Heart right ventricle (tissue), 16 donors: ENCODE data around the gene MATCAP1. TPM values are rescaled to one million over a fixed set of nuclear protein-coding genes. Genes with fewer than 3 reads are reported as not detected.

Experiments used
- ATAC-seq, 8 donors: fragments of 200-7000 bp; cut with Tn5 transposase; one replicate each; pipeline ENCODE4 v1.9.1; 2020; ENCODE audit warnings: mild to moderate bottlenecking in 8 of 8, moderate library complexity in 8 of 8, moderate number of reproducible peaks in 1 of 8
- DNase-seq, 2 donors: peaks; one replicate each; pipeline ENCODE4 v3.0.0-alpha.2; 2020
- H3K27ac ChIP-seq, 10 donors: fragments of 200-600 bp; sonication (generic) in 2 of 10; one replicate each; pipeline versions ENCODE4 v1.5.0 to v1.8.0; 2020 to 2022; ENCODE audit warnings: mild to moderate bottlenecking in 3 of 10
- H3K27me3 ChIP-seq, 7 donors: fragments of 200-600 bp; one replicate each; pipeline ENCODE4 v1.8.0; 2021 to 2022; ENCODE audit warnings: mild to moderate bottlenecking in 2 of 7
- H3K36me3 ChIP-seq, 9 donors: fragments of 200-600 bp; sonication (generic) in 1 of 9; one replicate each; pipeline versions ENCODE4 v1.5.0 to v1.8.0; 2020 to 2022; ENCODE audit warnings: mild to moderate bottlenecking in 2 of 9
- H3K4me1 ChIP-seq, 9 donors: fragments of 200-600 bp; sonication (generic) in 1 of 9; one replicate each; pipeline versions ENCODE4 v1.5.0 to v1.8.0; 2020 to 2022; ENCODE audit warnings: mild to moderate bottlenecking in 4 of 9
- H3K4me3 ChIP-seq, 10 donors: fragments of 200-600 bp; sonication (generic) in 2 of 10; one replicate each; pipeline versions ENCODE4 v1.5.0 to v1.8.0; 2020 to 2022; ENCODE audit warnings: mild to moderate bottlenecking in 7 of 10, moderate library complexity in 2 of 10
- H3K9me3 ChIP-seq, 11 donors: fragments of 200-600 bp in 10 of 11; sonication (generic) in 2 of 11; one replicate each; pipeline versions ENCODE4 v1.5.0 to v1.8.0; 2013 to 2022; ENCODE audit warnings: mild to moderate bottlenecking in 2 of 11, control low read depth in 1 of 11, moderate library complexity in 1 of 11
- CTCF ChIP-seq, 9 donors: fragments of 200-600 bp; sonication (generic) in 2 of 9; IDR thresholded peaks; one replicate each; pipeline versions ENCODE4 v1.5.0 to v1.8.0; 2021 to 2022; ENCODE audit warnings: antibody characterized with exemption in 9 of 9, mild to moderate bottlenecking in 5 of 9, moderate library complexity in 1 of 9
- WGBS, 2 donors: extraction: QIAGEN DNeasy Blood & Tissue Kit; methylation state at CpG; one replicate each; pipeline ENCODE4 v1.1.7; 2013; ENCODE audit warnings: inconsistent platforms in 1 of 2; 5-methylcytosine and 5-hydroxymethylcytosine counted together
- intact Hi-C, 10 donors: fragments of 100-400 bp; cut with DNase I; formaldehyde crosslinking; loops; one replicate each; pipeline versions ENCODE4 v1.11.1 to v1.14.2; 2022
- long read RNA-seq, 3 donors: library from polyadenylated mRNA; unstranded; transcript quantifications; one replicate each; pipeline ENCODE4 v2.0.0, GENCODE V29; 2020 to 2021
- polyA plus RNA-seq, 2 donors: library from polyadenylated mRNA; stranded (reverse); fragments of 200-250 nt; gene quantifications; one replicate each; pipeline ENCODE4 v1.2.3, GENCODE V29; 2013
- total RNA-seq, 10 donors: library from RNA; stranded (reverse); fragmentation: NEBNext Ultra II Directional in 3 of 10; extraction: Animal tissue kit (Norgen Biotek cat#: 25700) in 3 of 10; gene quantifications; one replicate each; pipeline versions ENCODE4 v1.2.1 to v1.2.4, GENCODE V29; 2021 to 2023
- donor health status: Arrhythmogenic right ventricular cardiomyopathy.
- donor health status: ischemic (EF 13 %, LVEDD 7.1; RV severe dilation, severe dysfunction).
- donor health status: healthy with polysubstance abuse.
- donor health status: DM: no; HTN: yes; CAD: no.
- donor health status: DM: no; HTN: no; CAD: no.
- donor health status: ischemic (EF 25% LVEDD 6.9; RV normal size, moderate dysfunction).
- donor health status: ischemic (EF 25% LVEDD 5.7; RV mildly dilated, moderate dysfunction).
- donor health status: healthy.
- donor health status: DM: yes; HTN: yes; CAD: no.
- donor health status: Ischemic cardiomyopathy.
- donor health status: ischemic (EF 35%, LVEDD 5.7; RV mildly dilated, moderate dysfunction).
- donor health status: nonischemic (EF 11% LVEDD 7.7; RV severe dilation, severe dysfunction).
- donor health status: DM: yes; HTN: yes; CAD: no.
- donor health status: PGD.
- donor health status: ischemic (EF 29% LVEDD 5.4; RV normal size, mild dysfunction).
- donor health status: nonischemic (EF 23%, LVEDD 6.1; RV moderate dilation, normal function).

Gene MATCAP1
- total RNA-seq (10 to 100 TPM in 9 of 10 donors, 1 to 10 TPM in 1; 8.0 to 15.2 (median 12.1) TPM), polyA plus RNA-seq (10 to 100 TPM; 13.0 to 30.9 TPM)
- long read RNA-seq, donor 1, partial matches to known transcripts: 0 of 7 reads
- long read RNA-seq, donor 1, other reads (novel, unspliced or antisense): 4 of 7 reads
- long read RNA-seq, donor 2, partial matches to known transcripts: 0 of 12 reads
- long read RNA-seq, donor 2, other reads (novel, unspliced or antisense): 6 of 12 reads
- long read RNA-seq, donor 3, partial matches to known transcripts: 1 of 9 reads
- long read RNA-seq, donor 3, other reads (novel, unspliced or antisense): 5 of 9 reads

- Histone ChIP-seq H3K36me3 (peaks cover 0 to 3% (median 0%) of the 10 kb centered on the region in 9 donors), H3K9me3 (no peaks in the 10 kb centered on the region), H3K27me3 (peaks cover 0 to 3% (median 0%) of the 10 kb centered on the region in 7 donors), H3K4me3 (peak within 1 kb of the TSS; percentile 39 to 84 (median 72)), H3K27ac (peak within 1 kb of the TSS; percentile 89 to 99 (median 97)), H3K4me1 (peaks cover 12 to 49% (median 31%) of the 10 kb centered on the region in 9 donors)
- DNase-seq: peak; percentile 94 to 97
- intact Hi-C loops: loop anchor here in 8 of 10 donors (2.0 to 10.0 kb wide), 6 partner anchors 23 to 229 kb away; partner anchors contain the start of genes B3GNT9 (in 1 of the 8), FHOD1 (in 1 of the 8) and SLC9A5 (in 1 of the 8)
- 0% methylated on average over 77 of the region's 77 CpGs for WGBS, 2 donors
- peak; percentile 94 to 96 (median 95) for ATAC-seq
- TF ChIP-seq CTCF (IDR thresholded peaks at IDR 0.05): no peak
Observed at GRCh38 chr16:67183627-67184452, at the start of gene MATCAP1. TSS of gene MATCAP1 (minus strand) at chr16:67183963. CDS start at chr16:67180610, 3,353 bp downstream.

GRCh38 chr16:67230809-67231660, 47.3 kb upstream of the MATCAP1 start:
- intact Hi-C loops: no loop called here
- Histone ChIP-seq H3K9me3 (no peaks in the 10 kb centered on the region), H3K27me3 (no peaks in the 10 kb centered on the region), H3K4me1 (peaks cover 5 to 19% (median 14%) of the 10 kb centered on the region in 9 donors), H3K4me3 (no peak overlapping the region), H3K27ac (no peak overlapping the region), H3K36me3 (peaks cover 3 to 82% (median 56%) of the 10 kb centered on the region in 9 donors)
- no peak for TF ChIP-seq CTCF (IDR thresholded peaks at IDR 0.05)
- 88% methylated on average over 12 of the region's 12 CpGs for WGBS, 2 donors
- ATAC-seq (no peak), DNase-seq (no peak)

GRCh38 chr16:67229906-67230808, 46.4 kb upstream of the MATCAP1 start:
- no peak for ATAC-seq
- TF ChIP-seq CTCF (IDR thresholded peaks at IDR 0.05): no peak
- intact Hi-C loops: loop anchor here in 2 of 10 donors (5.0 kb wide), 1 partner anchor 38 kb away; the partner anchor contains the start of genes E2F4 (in 2 of the 2) and EXOC3L1 (in 2 of the 2)
- Histone ChIP-seq H3K9me3 (no peaks in the 10 kb centered on the region), H3K4me1 (peaks cover 5 to 27% (median 21%) of the 10 kb centered on the region in 9 donors), H3K27ac (no peak overlapping the region), H3K4me3 (no peak overlapping the region), H3K27me3 (no peaks in the 10 kb centered on the region), H3K36me3 (peaks cover 3 to 74% (median 49%) of the 10 kb centered on the region in 9 donors)
- WGBS, 2 donors: 92 to 94% methylated on average over 32 of the region's 32 CpGs
- DNase-seq: no peak
